EH (cell line): Measurements from ENCODE around the gene TNK2.
"Not testable (repeated sequence)": the region's sequence is repeated elsewhere in the genome, so short reads cannot be mapped to it uniquely, and the experiment has no call there.

Experiments used
- DNase-seq: peaks from one replicate; pipeline ENCODE4 v3.0.0-alpha.2; 2015; ENCODE audit warnings: low read depth

Gene TNK2

GRCh38 chr3:195850857-195851543 lies 57.4 kb downstream of the TNK2 start:
- DNase-seq = peak; percentile 86

- DNase-seq = no peak
Observed at GRCh38 chr3:195849322-195850074, 58.9 kb downstream of the TNK2 start.

- peak; percentile 71 for DNase-seq
Observed at GRCh38 chr3:195847055-195847950, 61.0 kb downstream of the TNK2 start.

GRCh38 chr3:195845483-195845882 lies 62.9 kb downstream of the TNK2 start:
- DNase-seq = no peak

- DNase-seq = no peak
Observed at GRCh38 chr3:195844671-195845218, 63.6 kb downstream of the TNK2 start.

GRCh38 chr3:195839260-195840010 lies 68.9 kb downstream of the TNK2 start:
- no peak for DNase-seq

- no peak for DNase-seq
Observed at GRCh38 chr3:195838714-195839113, 69.6 kb downstream of the TNK2 start.

GRCh38 chr3:195836476-195837135 lies 71.7 kb downstream of the TNK2 start:
- DNase-seq = no peak

- no peak for DNase-seq
Observed at GRCh38 chr3:195835791-195836190, 72.6 kb downstream of the TNK2 start.

- DNase-seq = no peak
Observed at GRCh38 chr3:195834675-195835583, 73.4 kb downstream of the TNK2 start.

GRCh38 chr3:195829897-195830254 lies 78.5 kb downstream of the TNK2 start:
- DNase-seq = no peak

- DNase-seq = no peak
Observed at GRCh38 chr3:195828762-195829161, 79.6 kb downstream of the TNK2 start.

- DNase-seq = no peak
Observed at GRCh38 chr3:195825857-195826804, 82.2 kb downstream of the TNK2 start.

GRCh38 chr3:195825191-195825588 lies 83.2 kb downstream of the TNK2 start:
- no peak for DNase-seq

GRCh38 chr3:195824425-195825190 lies 83.7 kb downstream of the TNK2 start:
- not testable (repeated sequence) for DNase-seq

- no peak for DNase-seq
Observed at GRCh38 chr3:195823999-195824398, 84.4 kb downstream of the TNK2 start.

- DNase-seq = no peak
Observed at GRCh38 chr3:195823280-195823679, 85.1 kb downstream of the TNK2 start.

GRCh38 chr3:195822131-195822696 lies 86.1 kb downstream of the TNK2 start:
- DNase-seq = no peak
